Measurements from ENCODE around the gene TRAM2. TPM values are rescaled to one million over a fixed set of nuclear protein-coding genes. Genes with fewer than 3 reads are reported as not detected.

The TRAM2 gene
- total and polyA plus RNA-seq, 2 of the 8 experiments (the other 6 are each of a cell fraction or from before 2014, with no cell fraction given): 9.0 to 21.4 TPM

GRCh38 chr6:52523378-52524142 is 53.3 kb downstream of the TRAM2 start (continued):
- TF ChIP-seq RXRA (IDR thresholded peaks at IDR 0.05; ENCODE audit: insufficient read depth, low read depth, low read length): no peak
- TF ChIP-seq ZNF274 (IDR thresholded peaks at IDR 0.05; ENCODE audit: borderline replicate concordance, extremely low read depth, low read length): no peak
- TF ChIP-seq POLR2A (IDR thresholded peaks at IDR 0.05; ENCODE audit: control extremely low read depth in 1 of 2, low read depth in 2 of 2, low read length in 2 of 2): no peak
- TF ChIP-seq CTBP2 (IDR thresholded peaks at IDR 0.05; ENCODE audit: borderline replicate concordance, insufficient read depth, insufficient read length, low read length): no peak
- no peak for TF ChIP-seq GABPA (IDR thresholded peaks at IDR 0.05; ENCODE audit: borderline replicate concordance, insufficient read depth, low read length)
- no peak for TF ChIP-seq TEAD4 (IDR thresholded peaks at IDR 0.05; ENCODE audit: low read depth, low read length)
- TF ChIP-seq EGR1 (IDR thresholded peaks at IDR 0.05; ENCODE audit: borderline replicate concordance, low read depth, low read length): no peak
- no peak for TF ChIP-seq SUZ12 (IDR thresholded peaks at IDR 0.05; ENCODE audit: low read length)
- no peak for TF ChIP-seq FOSL1 (IDR thresholded peaks at IDR 0.05; ENCODE audit: insufficient read depth, low read depth, low read length)
